Measurements from ENCODE around the gene EPHA8.

Gene EPHA8

DNA sequence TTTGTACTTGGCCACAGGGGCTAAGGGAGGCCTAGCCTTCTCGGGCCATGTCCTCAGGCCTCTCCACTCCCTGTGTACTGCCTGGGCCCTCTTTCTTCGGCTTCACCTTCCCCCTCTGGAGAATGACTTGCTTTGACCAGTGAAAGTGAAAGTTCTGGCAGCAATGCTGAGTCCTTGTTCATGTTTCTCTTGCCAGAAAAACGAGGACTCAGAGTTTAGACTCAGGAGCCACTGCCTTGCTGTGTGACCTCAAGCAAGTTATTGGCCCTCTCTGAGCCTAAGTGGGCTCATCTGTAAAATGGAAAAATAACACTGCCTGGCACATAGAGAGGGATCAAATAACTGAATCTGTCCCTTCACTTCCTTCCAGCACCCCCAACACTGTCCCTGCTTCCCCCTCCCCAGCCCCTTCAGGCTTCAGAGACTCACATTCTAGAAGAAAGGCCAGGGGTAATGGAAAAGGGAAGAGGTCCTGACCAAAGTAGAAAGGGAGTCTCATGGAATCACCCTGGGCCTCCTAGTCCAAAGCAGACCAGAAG is 74.7 kb downstream of the EPHA8 start:
- H3K4me3 ChIP-seq (ENCODE audit: low read depth, low read length): no peak overlapping the region
- TF ChIP-seq, protein P1, sequence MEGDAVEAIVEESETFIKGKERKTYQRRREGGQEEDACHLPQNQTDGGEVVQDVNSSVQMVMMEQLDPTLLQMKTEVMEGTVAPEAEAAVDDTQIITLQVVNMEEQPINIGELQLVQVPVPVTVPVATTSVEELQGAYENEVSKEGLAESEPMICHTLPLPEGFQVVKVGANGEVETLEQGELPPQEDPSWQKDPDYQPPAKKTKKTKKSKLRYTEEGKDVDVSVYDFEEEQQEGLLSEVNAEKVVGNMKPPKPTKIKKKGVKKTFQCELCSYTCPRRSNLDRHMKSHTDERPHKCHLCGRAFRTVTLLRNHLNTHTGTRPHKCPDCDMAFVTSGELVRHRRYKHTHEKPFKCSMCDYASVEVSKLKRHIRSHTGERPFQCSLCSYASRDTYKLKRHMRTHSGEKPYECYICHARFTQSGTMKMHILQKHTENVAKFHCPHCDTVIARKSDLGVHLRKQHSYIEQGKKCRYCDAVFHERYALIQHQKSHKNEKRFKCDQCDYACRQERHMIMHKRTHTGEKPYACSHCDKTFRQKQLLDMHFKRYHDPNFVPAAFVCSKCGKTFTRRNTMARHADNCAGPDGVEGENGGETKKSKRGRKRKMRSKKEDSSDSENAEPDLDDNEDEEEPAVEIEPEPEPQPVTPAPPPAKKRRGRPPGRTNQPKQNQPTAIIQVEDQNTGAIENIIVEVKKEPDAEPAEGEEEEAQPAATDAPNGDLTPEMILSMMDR (IDR thresholded peaks at IDR 0.05; ENCODE audit: low read depth, low read length): no peak

DNA sequence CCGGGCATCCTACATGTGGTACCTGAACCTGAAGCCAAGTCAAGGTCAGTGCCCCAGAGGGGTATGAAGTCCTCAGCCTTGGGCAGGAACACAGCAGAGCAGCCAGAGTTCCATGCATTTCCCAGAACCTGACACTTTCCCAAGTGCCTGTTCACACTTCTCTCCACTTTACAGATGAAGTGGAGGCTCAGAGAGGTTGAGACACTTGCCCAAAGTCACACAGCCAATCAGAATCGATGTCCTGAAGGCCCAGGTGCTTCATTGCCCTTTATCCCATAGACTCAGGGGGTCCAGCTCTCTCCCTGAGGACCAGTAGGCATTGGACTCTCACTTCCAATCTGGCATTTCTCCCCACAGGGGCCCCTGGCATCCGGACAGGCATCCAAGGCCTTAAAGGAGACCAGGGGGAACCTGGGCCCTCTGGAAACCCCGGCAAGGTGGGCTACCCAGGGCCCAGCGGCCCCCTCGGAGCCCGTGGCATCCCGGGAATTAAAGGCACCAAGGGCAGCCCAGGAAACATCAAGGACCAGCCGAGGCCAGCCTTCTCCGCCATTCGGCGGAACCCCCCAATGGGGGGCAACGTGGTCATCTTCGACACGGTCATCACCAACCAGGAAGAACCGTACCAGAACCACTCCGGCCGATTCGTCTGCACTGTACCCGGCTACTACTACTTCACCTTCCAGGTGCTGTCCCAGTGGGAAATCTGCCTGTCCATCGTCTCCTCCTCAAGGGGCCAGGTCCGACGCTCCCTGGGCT is 75.4 kb downstream of the EPHA8 start:
- TF ChIP-seq, protein P1 (IDR thresholded peaks at IDR 0.05; ENCODE audit: low read depth, low read length): no peak
- H3K4me3 ChIP-seq (ENCODE audit: low read depth, low read length): no peak overlapping the region

DNA sequence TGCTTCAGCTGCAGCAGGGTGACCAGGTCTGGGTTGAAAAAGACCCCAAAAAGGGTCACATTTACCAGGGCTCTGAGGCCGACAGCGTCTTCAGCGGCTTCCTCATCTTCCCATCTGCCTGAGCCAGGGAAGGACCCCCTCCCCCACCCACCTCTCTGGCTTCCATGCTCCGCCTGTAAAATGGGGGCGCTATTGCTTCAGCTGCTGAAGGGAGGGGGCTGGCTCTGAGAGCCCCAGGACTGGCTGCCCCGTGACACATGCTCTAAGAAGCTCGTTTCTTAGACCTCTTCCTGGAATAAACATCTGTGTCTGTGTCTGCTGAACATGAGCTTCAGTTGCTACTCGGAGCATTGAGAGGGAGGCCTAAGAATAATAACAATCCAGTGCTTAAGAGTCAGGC is 76.0 kb downstream of the EPHA8 start:
- H3K4me3 ChIP-seq (ENCODE audit: low read depth, low read length): no peak overlapping the region
- TF ChIP-seq, protein P1 (IDR thresholded peaks at IDR 0.05; ENCODE audit: low read depth, low read length): no peak

DNA sequence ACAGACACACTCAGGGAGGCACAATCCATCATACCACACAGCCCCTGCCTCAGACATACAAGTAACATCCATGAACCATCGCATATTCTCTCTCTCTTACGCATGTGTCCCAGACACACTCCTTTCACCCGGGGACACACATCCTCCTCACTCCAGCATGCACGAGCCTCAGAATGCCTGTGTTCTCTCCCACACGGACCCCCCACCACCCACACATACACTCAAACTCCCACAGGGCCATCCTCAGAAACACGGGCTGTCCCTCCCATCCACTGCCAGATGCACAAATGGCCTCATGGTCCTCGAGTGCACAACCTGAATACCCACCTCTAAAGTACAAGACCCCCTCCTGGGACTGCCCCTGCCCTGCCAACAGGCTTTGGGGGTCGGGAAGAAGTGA is 78.0 kb downstream of the EPHA8 start:
- TF ChIP-seq, protein P1 (IDR thresholded peaks at IDR 0.05; ENCODE audit: low read depth, low read length): no peak
- H3K4me3 ChIP-seq (ENCODE audit: low read depth, low read length): no peak overlapping the region

DNA sequence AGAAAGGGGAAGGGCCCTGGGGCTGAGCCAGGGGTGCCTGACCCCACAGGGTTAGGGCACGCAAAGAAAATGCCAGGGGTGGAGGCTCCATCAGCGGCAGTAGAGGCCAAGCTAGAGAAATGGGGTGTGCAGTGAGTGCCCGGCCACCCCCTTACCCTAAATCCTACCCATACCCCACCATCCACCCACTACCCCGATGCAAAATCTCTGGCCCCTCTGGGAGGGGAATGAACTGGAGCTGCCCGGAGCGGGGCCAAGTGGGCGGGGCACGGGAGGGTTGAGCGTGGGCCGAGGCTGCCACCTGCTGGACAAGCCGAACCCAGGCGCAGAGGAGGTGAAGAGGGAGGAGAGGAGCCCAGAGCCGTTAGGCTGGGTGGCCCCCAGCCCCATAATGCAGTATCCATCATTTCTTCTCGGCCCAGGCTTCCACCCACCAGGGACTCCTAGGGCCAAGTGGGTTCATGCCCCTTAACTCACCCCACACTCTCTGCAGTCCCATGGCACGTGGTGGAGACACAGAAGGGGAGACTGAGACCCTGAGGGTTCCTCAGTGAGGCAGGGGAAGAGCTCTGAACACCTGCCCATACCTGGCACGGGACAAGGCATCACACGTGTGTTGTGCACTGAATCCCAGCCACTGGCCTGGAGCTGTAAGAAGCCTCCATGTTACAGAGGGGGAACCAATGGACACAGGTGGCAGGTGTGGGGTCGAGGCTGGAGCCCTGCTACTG is 78.8 kb downstream of the EPHA8 start:
- TF ChIP-seq, protein P1 (IDR thresholded peaks at IDR 0.05; ENCODE audit: low read depth, low read length): peak; percentile 91
- no peak overlapping the region for H3K4me3 ChIP-seq (ENCODE audit: low read depth, low read length)

DNA sequence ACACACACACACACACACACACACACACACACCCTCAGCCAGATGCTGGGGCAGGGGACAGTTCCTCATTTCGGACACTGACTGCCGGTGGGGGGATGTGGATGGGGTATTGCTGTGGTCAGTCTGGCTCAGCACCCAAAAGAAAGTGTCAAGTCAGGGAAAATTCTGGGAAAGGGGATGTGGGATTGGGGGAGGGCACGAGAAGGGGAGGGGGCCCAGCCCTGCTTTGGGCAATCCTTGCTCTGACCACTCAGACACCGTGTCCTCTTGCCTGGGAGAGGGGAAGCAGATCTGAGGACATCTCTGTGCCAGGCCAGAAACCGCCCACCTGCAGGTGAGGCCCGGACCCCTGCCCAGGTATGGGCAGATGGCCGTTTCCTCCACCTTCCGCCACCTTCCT is 80.1 kb downstream of the EPHA8 start, which contains the start of gene C1QC:
Gene C1QC, plus strand, starts transcription at position 253 of the 400 bp plus-strand sequence. CDS start 391 bp downstream, outside the sequence.
- TF ChIP-seq, protein P1 (IDR thresholded peaks at IDR 0.05; ENCODE audit: low read depth, low read length): no peak
- no peak within 1 kb of the TSS for H3K4me3 ChIP-seq (ENCODE audit: low read depth, low read length)

DNA sequence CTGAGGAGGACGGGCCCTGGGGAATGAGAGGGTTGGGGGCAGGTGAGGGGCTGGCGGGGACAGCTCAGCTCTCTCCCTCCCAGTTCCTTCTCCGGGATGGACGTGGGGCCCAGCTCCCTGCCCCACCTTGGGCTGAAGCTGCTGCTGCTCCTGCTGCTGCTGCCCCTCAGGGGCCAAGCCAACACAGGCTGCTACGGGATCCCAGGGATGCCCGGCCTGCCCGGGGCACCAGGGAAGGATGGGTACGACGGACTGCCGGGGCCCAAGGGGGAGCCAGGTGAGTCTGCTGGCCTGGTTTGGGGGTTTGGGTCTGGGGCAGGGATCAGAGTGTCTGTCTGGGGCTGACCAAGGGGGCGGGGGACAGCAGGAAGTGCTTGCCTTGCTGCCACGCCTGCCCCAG is 80.6 kb downstream of the EPHA8 start:
- TF ChIP-seq, protein P1 (IDR thresholded peaks at IDR 0.05; ENCODE audit: low read depth, low read length): no peak
- no peak overlapping the region for H3K4me3 ChIP-seq (ENCODE audit: low read depth, low read length)

Data from WI38 (cell line).